Stimulated activated CD4-positive, alpha-beta T cell treated with anti-CD3 and anti-CD28 coated beads, Interleukin-12 subunit alpha, Interleukin-12 subunit beta, amount 100 ng/mL, for 4 hours (primary cell): ENCODE measurements around the gene PAX2.

ENCODE experiments used
- DNase-seq: peaks from one replicate; pipeline ENCODE4 v3.0.0-alpha.2; 2020

PAX2 gene

DNA sequence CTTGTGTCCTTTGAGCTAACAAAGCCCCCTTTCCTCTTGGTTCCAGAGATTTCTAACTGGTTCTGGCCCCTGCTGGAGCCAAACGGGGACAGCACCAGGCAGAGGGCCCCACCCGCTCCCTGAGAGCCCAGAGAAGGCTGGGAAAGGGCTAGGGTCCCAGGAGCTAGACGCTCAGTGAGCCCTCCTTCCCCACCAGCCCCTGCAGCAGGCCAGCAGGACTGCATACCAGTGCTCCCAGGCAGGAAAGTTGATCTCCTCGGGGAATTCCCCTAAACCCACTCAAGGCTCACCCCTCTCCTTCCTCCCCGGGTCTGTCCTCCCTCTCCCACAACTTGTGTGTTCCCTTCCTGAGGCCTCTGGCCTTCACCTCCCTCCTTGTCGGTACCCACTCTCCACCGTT, 47.7 kb downstream of the PAX2 start:
- DNase-seq = no peak

DNA sequence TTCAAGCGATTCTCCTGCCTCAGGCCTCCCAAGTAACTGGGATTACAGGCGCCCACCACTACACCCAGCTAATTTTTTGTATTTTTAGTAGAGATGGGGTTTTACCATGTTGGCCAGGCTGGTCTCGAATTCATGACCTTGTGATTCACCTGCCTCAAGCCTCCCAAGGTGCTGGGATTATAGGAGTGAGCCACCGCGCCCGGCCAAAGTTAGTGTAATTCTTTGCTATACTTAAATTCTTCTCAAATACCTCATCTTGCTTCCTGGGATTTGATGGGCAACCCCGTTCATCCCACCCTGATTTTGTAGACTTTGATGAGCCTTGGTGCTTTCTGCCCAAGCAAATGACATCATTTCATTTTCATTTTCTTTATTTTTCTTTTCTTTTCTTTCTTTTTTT, 54.5 kb downstream of the PAX2 start:
- DNase-seq = no peak

DNA sequence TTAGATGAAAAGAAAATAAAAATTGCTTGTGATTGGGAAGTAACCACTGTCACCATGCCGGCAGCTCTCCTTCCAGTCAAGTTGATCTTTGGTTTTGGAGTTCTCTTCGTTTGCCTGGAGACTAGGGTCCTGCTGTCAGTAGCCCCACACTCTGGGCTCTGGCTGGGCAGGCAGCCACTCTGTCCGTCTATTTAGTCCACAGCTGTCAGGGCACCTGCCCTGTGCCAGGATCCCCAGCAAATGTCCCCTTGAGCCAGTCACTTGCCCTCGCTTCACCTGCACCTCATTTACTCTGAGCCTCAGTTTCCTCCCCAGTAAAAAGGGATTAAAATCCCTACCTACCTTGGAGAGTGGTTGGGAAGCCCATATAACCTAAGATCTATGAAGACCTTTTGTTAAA, 55.5 kb downstream of the PAX2 start:
- DNase-seq = no peak

DNA sequence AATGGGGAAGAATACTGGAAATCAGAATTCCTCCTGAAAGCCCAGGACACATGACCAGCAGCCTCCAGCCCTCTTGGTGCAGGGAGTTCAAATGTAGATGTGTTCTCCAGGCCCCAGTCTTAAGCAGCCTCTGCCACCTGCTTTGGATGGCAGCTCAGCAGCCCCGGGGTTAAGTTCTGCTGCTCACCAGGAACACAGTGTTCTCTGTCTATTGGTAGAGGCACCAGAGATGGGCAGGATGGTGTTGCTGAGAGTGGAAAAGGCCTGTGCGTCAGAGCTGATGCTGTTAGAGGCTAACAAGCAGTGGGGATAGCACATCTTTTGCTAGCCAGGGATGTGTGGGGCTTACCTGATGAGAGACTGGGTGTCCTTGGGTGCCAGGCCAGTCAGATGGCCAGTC, 56.8 kb downstream of the PAX2 start:
- DNase-seq = no peak

DNA sequence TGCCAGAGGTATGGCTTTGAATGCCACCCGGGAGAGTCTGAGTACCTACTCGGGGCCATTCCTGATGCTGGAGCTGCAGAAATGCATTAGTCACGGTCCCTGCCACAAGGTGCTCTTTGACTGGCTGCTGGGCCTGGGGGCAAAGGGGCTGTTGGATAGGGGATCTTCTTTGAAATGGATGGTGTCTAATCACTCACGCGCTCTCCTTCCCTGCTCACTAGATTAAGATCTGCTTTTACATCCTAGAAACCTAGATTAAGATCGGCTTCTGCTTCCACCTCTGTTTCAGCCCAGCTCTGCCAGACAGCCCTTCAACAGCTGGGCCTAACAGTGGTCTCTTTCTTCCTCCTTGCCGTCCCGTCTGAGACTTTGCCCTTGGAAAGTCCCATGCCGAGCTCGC, 57.2 kb downstream of the PAX2 start:
- DNase-seq = no peak

DNA sequence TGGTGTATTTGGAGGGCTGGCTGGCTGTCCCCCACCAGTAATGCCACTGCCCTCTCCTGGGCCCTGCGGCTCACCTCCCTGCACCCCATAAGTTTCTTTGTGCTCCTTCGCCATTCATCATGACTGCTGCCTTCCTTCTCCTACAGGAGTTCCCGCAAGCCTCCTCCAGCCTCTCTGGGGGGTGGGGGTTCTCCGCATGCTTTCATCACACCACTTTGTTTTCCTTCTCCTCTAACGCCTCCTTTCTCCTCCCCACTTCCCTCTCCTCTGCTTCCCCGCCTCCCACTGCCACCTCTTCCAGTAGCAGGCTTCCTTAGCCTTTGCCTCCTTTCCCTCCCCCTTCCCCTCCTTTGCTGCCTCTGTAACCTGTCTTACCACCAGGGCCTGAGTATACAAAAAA, 58.1 kb downstream of the PAX2 start:
- no peak for DNase-seq

DNA sequence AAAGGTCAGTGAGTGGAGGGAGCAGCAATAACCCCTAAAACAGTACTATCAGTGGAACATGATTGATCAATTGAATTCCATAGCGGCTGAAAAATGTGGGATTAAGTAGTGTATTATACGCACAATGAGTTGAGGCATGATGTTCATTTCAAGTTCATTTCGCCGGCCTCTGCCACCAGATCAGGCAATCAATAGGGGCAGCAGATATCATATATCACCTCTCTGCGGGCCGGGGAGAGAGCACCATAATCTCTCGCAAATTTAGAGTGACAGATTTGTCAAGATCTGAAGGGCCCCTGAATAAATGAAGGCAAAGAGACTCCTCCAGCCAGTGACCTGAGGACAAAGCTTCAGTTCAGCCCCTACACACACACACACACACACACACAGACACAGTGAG, 58.5 kb downstream of the PAX2 start:
- DNase-seq = no peak

DNA sequence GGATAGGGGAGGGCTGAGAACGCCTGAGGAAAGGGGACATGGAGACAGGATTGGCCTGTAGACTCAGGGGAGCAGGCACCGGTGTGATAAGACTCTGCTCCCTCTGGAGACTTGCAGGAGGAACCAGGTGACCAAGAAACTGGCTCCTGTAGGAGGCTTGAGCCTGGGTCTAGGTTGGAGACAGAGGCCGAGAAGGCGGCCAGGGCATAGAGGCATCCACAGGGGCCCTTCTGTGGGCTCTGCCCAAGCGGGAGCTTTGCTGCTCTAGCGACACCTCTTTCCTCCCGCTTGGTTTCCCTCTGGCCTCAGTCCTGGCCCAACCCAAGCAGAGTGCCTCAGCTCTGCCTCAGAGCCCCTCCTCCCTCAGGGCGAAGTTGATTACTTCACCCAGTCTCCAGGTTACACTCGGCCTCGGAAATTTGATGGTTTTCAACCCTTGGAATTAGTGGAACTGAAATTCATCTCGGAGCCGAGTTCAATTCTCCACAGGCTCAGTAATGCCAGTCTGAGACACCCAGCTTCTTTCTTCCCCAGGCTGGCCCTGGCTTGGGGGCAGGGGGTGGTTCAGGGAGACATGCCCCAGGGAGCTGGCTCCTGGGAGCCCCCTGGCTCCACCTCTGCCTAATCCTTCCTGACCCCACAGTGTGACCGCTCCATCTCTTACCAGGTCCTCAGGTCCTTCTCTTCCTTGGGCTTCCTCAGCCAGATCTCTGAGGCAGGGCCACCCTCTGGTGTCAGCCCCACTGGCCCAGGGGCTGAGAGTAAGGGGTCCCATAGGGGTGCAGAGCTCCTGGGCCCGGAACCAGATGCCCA, 60.4 kb downstream of the PAX2 start:
- no peak for DNase-seq

DNA sequence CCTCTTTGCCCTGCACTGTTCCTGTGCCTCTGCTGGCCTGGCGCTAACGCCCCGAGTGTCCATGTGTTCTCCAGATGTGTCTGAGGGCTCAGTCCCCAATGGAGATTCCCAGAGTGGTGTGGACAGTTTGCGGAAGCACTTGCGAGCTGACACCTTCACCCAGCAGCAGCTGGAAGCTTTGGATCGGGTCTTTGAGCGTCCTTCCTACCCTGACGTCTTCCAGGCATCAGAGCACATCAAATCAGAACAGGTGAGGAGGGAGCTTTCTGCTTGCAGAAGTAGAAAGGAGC, 60.9 kb downstream of the PAX2 start:
- no peak for DNase-seq

DNA sequence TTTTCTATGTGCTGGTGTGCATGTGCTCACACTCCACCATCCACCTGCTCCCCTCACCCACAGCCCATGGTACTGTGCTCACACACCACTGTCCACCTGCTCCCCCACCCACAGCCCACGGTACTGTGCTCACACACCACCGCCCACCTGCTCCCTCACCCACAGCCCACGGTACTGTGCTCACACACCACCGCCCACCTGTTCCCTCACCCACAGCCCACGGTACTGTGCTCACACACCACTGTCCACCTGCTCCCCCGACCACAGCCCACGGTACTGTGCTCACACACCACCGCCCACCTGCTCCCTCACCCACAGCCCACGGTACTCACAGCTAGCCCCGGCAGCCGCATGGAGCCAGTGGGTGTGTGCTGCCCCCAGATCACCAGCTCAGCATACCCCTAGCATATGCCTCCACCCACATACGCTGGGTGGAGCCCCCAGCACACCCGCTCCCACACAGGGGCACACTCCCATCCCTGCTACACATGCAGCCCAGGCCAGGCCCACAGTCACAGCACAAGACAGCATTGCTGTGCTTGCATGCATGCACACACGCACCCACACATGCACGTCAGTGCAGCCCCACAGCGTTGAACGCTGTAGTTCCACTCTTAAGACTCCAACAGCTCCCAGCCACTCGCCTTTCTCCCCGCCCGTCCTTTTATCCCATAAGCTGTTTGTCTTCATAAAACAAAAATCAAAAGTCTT, 62.0 kb downstream of the PAX2 start:
- no peak for DNase-seq

DNA sequence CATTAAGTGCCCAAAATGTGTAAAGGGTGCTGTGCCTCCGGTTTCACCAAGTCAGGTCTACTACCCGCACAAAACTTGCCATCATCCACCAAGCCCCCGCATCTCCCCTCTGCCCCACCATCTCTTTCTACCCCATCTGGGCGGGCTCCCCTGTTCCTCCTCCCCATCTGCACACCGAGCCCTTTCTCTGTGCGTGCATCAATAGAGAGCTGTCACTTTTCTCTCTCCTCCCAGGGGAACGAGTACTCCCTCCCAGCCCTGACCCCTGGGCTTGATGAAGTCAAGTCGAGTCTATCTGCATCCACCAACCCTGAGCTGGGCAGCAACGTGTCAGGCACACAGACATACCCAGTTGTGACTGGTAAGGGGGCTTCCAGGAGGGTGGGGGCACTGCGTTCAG, 63.5 kb downstream of the PAX2 start:
- DNase-seq = no peak

DNA sequence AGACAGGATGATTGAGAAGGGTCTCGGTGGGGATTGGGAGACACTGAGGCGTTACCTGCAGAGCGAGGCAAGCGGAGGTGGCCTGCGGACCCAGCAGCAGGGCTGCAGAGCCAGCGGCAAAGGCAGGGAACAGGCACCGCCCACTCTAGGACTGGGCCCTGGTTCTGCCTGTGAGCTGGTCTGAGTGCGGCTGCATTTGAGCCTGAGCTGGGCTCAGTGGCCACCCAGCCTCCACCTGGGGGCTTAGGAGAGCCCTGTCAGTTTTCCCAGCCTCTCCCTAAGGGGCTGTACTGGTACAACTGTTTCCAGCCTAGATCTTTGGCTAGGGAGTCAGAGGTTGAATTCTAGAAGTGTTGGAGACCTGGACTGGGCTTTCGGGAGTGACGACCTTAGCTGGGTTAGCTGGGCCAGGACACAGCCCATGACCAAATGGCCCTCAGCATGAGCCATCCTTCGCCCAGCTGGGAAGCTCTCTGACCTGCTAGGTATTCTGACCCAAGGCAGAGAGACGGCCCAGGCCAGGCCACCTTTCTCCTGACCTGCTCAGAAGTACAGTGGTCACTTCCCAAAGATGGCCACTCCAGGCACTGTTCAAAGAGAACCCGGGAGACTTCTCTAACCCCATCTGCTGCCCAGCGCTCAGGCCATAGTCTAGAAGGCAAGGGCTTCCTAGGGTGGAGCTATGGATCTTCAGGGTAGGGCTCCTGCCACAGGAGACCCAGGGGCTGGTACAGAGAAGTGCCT, 64.9 kb downstream of the PAX2 start:
- DNase-seq = no peak

DNA sequence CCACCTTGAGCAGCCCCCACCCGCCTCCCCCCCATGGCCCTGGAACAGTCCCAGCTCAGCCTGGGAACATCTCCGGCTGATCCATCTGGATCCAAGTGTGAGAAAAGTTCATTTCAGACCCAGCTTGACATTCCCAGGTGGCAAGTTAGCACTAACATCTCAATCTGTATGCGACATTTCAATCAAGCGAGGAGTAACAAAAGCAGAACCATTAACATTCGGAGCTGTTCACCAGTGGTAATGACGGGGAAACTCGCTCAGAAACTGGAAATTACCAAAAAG, 65.4 kb downstream of the PAX2 start:
- DNase-seq = no peak

DNA sequence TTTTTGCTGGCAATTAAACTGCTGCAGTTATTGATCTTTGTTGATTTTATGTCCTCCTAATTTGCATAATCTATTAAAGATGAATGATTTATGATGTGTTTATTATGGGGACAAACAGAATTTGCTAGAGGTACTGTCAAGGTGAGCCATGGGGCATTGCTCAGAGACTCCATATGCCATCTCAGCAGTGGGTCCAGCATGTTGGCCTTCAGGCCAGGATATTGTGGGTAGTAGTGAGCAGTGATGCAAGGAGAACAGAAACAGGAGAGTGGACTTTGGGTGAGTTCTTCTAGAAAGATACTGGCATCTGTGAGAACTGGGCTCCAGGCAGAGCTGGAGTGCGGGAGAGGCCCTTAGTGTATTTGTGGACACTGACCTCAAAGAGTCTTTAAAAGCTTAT, 65.9 kb downstream of the PAX2 start:
- no peak for DNase-seq

DNA sequence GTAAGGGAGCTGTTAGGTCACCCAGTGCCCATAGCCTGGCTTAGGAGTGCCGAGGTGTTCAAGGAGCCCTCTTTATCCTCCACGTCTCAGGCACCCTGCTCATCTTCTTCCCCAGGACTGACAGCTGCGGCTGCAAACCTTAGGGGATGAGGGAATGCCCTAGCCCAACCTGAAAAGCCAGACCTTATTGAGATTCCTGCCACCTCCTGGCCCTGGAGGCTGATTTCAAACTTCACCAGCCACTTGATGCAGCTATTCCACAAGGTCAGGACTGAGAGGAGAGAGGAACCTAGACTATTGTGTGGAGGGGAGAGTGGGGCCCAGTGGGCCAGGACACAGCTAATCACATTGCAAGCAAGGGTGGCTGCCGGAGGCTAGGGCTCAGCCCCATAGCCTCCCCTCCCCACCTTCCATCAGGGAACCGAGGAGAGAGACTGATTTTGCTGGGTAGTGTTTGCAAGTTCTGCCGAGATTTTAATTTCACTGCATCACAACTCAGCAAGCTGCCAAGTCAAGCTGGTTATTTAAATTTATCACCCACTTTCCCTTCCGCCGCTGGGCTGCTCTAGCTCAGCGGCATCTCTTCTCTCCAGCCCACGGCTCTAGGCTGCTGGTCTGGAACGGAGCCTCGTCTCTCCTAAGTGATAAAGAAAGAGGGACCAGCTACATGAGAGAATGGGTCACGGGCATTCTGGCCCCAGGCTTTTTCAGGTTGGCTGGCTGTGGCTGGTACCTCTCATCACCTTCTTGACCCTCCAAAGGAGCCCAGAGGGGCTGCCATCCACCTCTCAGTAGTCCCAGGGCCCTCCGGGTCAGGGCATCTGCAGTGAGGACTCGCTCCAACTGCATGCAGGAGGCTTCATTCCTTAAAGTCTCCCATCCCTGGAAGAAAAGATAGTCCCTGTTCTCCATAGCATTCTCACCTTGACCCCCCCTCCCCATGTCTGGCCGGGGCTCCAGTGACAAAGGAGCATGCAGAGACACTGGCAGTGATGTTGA, 66.7 kb downstream of the PAX2 start:
- DNase-seq = no peak

DNA sequence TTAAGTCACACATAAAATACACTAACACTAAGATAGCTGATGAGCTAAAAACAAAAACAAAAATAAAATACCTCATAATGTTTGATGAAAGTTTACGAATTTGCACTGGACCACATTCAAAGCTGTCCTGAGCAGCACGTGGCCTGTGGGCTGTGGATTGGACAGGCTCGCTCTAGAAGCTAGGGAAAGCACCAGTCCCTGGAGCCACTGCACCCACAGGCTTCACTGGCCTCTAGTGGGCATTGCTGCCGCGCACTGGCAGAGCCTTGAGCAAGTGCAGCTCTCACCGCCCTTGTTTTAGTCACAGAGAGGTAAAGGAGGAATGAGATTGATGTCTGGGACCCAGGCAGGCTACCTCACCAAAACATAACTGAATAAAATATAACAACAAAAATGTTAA, 67.6 kb downstream of the PAX2 start:
- DNase-seq = no peak

DNA sequence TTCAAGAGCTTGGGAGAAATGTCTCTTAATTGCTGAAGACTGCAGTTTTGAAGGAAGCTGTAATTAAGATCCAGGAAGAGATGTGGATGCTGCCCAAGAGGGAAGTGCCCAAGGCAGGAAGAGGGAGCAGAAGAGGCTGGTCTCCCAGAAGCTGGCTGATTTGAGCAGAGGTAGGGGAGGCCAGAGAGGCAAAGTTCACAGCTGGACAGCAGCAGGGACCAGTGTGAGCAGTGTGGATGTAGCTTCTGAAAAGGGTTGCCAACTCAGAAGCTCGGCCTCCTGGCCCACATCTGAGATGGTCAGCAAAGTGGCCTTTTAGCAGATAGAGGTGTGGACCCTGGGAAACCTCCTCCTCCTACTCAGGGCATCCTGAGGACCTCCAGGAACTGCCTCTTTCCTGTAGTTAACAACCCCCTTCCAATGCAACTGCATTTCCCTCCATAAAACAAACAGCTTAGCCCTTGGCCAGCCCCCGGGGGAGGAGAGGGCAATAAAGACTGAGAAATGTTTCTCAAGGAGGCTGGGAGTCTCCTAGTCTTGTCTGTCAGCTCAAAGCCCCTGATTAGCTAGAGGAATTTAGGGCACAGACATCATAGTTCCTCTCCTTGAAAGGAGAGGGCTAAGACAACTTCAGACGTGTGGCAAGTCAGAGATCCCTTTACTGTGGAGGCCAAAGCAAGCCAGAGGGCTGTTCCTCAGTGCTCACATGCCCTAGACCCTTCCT, 69.5 kb downstream of the PAX2 start:
- no peak for DNase-seq

DNA sequence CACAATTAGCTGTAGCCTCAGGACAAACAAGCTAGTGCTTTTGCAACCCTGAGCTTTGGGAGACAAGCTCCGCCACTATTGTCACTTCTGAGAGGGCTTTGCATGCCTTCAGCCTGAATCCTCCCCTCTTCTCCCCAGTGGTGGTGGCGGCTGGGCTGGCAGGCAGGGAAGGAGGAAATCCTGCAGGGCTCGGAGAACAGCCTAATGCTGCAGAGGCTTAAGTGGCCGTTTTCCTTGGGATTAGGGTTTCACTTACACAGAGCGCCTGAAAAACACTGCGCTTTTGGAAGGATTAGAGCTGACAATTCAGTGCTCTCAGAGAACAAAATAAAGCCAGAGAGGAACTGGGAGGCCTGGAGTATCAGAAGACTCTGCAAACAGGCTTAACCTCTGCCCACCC, 71.3 kb downstream of the PAX2 start:
- no peak for DNase-seq

DNA sequence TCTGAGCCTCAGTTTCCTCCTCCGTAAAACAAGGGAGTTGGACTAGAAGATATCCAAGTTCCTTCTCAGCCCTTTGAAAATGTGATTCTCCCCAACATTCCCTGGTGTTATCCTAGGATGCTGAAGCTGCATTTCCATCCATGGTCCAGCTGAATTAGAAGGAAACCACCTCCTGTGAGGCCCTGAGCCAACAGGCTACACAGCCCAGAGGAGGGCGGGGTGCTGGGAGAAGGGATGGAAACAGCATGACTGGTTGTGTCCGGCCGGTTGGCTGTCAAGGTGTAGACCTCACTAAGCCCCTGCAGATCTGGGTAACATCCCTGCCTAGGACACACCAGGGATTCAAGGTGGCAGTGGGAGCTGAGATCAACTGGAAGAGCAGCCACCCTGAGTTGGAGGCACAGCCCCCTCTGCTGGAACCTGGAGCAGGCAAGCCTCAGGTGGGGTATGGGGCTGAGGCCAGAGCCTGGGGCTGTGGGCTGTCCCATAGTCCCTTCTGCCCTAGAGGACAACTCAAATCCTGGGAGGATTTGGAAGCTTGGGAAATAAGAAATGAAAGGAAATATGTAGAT, 72.0 kb downstream of the PAX2 start:
- DNase-seq = no peak

DNA sequence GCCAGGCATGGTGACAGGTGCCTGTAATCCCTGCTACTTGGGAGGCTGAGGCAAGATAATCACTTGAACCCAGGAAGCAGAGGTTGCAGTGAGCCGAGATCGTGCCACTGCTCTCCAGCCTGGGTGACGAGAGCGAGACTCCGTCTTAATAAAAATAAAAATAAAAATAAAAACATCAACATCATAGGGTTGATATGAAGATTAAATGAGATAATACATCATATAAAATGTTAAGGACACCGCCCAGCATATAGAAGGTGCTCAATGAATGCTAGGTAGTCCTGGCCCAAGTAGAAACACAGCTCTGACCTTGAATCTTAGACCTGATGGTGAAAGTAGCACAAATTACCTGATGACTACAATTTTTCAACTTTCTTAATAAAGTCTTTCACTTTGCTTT, 74.0 kb downstream of the PAX2 start:
- DNase-seq = no peak

DNA sequence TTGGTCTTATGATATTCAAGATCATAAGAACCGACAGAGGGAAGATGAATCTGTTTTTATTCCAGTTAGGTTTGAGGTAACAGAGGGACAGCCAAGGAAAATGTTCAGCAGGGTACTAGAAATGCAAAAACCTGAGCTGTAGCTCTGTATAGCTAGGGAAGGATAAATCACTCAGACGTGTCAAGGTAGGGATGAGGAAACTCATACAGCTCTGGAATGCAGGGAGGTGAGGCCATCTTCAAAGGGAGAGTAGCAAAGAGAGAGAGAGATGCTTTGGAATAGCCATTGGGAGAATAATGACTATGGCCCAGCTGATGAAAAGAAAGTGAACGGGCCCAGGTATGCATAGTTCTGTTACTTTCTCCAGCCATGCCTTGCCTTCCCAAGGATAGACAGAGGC, 77.8 kb downstream of the PAX2 start:
- DNase-seq = no peak

DNA sequence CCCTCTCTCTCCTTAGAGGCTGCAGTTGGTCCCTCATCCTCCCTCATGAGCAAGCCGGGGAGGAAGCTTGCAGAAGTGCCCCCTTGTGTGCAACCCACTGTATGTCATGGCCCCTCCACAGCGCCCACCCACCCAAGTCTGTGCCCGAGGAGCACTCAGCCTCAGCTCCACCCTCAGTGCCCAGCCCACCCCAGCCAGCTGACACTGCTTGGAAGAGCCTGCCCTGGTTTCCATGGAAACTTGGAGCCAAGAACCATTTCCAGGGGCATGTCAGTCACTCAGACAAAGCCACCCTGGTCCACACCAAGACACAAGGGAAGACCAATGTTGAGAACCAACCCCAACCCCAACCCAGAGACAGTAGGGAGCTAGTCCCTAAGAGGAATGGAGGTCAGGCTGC, 79.5 kb downstream of the PAX2 start:
- no peak for DNase-seq
